HG03175 (cell line): ENCODE data around the gene SSBP4.

Experiments used
- ATAC-seq: cut with Tn5 transposase; IDR thresholded peaks from one replicate; pipeline ENCODE4 v1.9.1; 2021; ENCODE audit warnings: mild to moderate bottlenecking, moderate library complexity; ENCODE audit not compliant: unreplicated experiment

Gene SSBP4

GRCh38 chr19:18431351-18432197 is 12.4 kb downstream of the SSBP4 start:
- no peak for ATAC-seq

- no peak for ATAC-seq
Observed at GRCh38 chr19:18432275-18433014, 13.2 kb downstream of the SSBP4 start.

DNA sequence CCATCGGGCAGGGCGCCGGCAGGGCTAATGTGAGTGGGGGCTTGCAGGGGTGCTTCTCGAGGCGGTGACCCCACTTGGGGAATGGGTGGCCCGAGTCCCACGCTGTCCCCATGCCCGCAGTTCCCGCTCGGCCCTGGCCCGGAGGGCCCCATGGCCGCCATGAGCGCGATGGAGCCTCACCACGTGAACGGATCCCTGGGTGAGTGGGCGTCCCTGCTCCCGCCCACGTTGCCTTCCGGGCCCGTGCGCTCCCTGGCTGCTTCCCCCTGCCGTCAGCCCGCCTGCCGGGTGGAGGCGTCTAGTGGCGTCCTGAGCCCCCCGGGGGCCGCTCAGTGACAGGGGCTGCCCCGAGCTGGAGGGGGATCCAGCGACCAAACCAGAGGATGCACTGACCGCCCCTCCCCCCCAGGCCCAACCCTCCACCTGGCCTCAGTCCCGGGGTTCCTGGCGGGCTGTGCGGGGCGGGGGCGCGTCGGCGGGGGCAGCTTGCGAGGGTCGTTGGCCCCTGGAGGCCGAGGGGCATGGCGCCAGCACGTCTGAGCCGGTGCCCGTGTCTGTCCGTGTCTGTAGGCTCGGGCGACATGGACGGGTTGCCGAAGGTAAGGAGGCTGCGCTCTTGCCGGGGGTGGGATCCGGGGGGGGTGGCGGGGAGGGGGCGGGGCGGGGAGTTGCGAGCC is 14.0 kb downstream of the SSBP4 start:
- ATAC-seq, result no peak

DNA sequence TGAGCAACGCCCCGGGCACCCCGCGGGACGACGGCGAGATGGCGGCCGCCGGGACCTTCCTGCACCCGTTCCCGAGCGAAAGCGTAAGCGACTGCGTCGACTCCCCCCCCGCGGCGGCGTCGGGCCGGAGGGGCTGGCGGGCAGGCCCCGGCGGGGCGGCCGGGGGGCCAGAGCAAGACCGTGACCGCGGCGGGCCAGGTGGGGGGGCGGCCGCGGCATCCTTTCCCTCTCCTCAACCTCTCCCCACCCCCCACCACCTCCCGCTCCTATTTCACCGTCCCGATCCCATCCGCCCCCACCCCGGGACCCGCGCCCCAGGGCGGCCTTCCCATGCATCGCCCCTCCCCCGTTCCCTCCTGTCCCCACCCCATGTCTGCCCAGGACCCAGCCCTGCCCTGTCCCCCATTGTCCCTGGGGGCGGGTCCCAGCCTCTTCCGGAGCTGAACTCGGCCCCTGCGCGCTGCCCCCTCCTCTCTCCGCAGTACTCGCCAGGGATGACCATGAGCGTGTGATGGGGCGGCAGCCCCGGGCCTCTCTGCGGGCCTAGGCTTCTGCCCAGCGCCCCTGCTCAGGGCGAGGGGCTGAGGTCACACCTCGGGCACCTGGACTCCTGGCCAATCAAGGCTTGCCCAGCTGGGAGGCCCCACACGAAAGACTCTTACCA is 14.7 kb downstream of the SSBP4 start:
- no peak for ATAC-seq

DNA sequence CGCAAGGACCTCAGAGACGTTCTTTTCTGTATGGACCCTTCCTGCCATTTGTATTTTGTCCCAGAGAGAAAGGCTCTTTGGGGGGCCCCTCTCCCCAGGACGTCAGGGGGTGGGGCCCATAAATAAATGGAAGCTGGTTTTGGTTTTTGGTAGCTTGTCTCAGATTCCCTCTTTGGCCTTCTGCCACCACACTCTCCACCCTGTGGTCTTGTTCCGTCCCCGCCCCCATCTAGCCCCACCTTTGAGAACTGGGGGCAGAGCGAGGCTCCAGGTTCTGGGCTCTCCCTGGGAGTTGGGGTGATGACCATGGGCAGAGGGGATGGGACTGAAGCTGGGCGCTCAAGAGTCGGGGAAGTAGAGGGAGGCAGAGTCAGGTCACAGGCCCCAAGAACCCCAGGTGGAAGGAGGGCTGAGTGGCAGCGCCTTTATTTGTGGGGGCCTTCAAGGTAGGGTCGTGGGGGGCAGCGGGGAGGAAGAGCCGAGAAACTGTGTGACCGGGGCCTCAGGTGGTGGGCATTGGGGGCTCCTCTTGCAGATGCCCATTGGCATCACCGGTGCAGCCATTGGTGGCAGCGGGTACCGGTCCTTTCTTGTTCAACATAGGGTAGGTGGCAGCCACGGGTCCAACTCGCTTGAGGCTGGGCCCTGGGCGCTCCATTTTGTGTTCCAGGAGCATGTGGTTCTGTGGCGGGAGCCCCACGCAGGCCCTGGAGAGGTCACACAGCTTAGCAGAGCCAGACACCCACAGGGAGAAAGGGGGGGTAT is 15.4 kb downstream of the SSBP4 start:
- no peak for ATAC-seq

DNA sequence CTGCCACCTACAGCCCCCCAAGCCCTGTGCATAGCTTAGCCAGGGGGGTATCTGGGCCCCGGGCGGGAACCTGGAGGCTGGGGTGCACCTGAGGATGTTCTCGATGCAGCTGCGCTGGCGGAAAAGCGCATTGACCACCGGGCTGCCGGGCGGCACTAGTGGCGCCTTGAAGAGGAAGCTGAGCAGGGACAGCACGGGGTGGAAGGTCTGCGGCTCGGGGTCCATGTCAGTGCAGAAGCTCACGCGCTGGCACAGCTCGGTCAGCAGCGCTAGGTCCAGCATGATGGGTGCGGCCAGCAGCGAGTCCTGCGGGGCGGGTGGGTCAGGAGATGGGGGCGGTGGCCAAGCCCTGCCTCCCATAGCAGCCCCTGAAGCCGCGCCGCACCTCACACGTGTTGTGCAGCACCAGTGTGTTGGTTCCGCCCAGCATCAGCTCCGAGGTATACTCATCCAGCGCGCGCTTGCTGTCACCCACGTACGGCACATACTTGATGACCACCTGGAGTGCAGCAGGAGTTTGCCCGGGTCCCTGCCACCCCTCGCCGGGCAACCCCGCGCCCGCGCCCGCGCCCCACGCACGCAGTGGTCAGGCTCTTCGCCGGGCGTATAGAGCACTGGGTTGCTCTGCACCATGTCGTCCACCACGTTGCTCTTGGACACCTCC is 16.1 kb downstream of the SSBP4 start:
- no peak for ATAC-seq

- ATAC-seq, result no peak
Observed at GRCh38 chr19:18435842-18436670, 16.9 kb downstream of the SSBP4 start.

GRCh38 chr19:18436671-18437490 is 17.7 kb downstream of the SSBP4 start:
- no peak for ATAC-seq

GRCh38 chr19:18437491-18438330 is 18.5 kb downstream of the SSBP4 start, which contains the start of gene ISYNA1:
Gene ISYNA1, minus strand, starts transcription at chr19:18438133. Its CDS starts 154 bp downstream, at chr19:18437979.
- ATAC-seq, result no peak

DNA sequence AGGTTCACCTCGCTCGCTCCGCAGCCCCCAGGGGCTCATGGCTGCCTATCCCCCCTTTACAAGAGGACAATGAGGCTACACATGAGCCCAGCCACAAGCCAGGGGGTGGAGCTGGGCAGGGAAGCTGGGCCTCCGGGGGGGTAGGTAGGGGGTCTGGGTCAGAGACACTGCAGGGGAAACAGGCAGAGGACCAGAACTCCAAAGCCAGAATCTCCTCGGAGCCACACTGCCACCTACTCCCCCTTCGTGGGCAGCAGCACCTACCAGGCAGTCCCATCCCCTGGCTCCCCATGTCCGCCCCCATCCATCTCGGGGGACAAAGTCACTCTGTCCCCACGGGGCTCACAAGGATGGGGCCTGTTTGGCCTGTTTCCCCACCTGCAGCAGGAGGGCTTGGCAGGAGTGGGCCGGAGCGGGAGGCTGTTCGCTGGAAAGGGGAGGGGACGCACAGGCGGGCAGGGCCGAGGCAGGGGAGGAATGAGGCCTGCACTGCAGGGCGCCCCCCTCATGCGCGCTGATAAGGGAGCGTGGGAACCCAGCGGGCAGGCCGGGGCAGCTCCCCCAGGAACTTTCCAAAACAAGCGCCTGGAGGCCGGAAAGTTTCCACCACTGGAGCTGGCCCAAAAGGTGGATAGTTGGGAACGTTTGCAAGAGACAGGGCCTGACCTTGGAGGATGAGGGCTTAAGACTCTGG is 19.3 kb downstream of the SSBP4 start:
- ATAC-seq, result no peak

- ATAC-seq, result no peak
Observed at GRCh38 chr19:18439025-18439909, 20.1 kb downstream of the SSBP4 start.

GRCh38 chr19:18439910-18440237 is 20.7 kb downstream of the SSBP4 start:
- no peak for ATAC-seq

- no peak for ATAC-seq
Observed at GRCh38 chr19:18440415-18440877, 21.2 kb downstream of the SSBP4 start.

GRCh38 chr19:18440936-18441803 is 22.0 kb downstream of the SSBP4 start:
- no peak for ATAC-seq
